HL-60/S4 (cell line): Measurements from ENCODE around the gene UGT1A6.
"Not testable (repeated sequence)": the region's sequence is repeated elsewhere in the genome, so short reads cannot be mapped to it uniquely, and the experiment has no call there.

Source experiments
- in situ Hi-C: fragments of 300-500 bp; cut with MboI; formaldehyde crosslinking; loops from 2 replicates; pipeline ENCODE4 v1.14.3; 2022; ENCODE audit warnings: low sequenced_read_pairs

Gene UGT1A6

DNA sequence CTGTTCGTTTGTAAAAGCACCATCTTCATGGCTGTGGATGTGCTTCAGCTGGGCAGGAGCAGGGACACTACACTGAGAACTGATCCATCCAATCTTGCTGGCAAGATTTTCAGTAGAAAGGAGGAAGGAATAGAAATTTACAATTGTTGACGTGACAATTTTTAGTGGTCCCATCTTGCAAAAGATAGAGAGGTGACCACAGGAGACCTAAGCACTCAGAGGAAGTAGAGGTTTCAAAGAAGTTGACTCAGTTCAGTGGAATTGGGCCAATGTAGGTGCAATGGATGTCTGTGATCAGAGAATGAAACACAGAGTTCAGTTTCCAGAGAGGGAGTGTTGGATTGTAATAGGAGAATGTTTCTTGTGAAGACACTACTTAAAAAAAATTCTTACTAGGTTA, 21.4 kb downstream of the UGT1A6 start:
- in situ Hi-C loops: no loop called here

DNA sequence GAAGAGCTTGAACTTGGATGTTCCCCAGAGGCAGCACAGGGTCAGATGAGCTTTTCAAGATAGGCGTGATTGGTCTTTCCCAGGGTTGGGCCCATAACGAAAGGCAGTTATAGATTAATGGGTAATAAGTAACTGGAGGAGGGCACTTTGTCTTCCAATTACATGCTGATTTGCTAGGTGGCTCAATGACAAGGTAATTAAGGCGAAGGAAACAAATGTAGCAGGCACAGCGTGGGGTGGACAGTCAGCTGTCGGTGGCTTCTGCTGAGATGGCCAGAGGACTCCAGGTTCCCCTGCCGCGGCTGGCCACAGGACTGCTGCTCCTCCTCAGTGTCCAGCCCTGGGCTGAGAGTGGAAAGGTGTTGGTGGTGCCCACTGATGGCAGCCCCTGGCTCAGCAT, 25.9 kb downstream of the UGT1A6 start, which contains the start of gene UGT1A4:
TSS of gene UGT1A4 (plus strand) at position 185 of the 400 bp plus-strand sequence. CDS start at position 270, 85 bp downstream.
- in situ Hi-C loops: no loop called here

DNA sequence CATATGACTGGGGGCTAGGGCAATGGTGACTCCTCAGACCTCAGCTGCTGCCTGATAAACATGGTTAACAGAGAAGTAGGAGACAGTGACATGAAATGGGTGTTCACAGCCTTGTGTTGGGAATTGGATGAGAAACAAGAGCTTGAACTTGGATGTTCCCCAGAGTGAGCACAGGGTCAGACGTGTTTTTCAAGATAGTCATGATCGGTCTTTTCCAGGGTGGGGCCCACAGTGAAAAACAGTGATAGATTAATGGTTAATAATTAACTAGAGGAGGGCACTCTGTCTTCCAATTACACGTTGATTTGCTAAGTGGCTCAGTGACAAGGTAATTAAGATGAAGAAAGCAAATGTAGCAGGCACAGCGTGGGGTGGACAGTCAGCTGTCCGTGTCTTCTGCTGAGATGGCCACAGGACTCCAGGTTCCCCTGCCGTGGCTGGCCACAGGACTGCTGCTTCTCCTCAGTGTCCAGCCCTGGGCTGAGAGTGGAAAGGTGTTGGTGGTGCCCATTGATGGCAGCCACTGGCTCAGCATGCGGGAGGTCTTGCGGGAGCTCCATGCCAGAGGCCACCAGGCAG, 36.1 kb downstream of the UGT1A6 start, which contains the start of gene UGT1A3:
TSS of gene UGT1A3 (plus strand) at position 320 of the 579 bp plus-strand sequence. CDS start at position 405, 85 bp downstream.
- in situ Hi-C loops: no loop called here

DNA sequence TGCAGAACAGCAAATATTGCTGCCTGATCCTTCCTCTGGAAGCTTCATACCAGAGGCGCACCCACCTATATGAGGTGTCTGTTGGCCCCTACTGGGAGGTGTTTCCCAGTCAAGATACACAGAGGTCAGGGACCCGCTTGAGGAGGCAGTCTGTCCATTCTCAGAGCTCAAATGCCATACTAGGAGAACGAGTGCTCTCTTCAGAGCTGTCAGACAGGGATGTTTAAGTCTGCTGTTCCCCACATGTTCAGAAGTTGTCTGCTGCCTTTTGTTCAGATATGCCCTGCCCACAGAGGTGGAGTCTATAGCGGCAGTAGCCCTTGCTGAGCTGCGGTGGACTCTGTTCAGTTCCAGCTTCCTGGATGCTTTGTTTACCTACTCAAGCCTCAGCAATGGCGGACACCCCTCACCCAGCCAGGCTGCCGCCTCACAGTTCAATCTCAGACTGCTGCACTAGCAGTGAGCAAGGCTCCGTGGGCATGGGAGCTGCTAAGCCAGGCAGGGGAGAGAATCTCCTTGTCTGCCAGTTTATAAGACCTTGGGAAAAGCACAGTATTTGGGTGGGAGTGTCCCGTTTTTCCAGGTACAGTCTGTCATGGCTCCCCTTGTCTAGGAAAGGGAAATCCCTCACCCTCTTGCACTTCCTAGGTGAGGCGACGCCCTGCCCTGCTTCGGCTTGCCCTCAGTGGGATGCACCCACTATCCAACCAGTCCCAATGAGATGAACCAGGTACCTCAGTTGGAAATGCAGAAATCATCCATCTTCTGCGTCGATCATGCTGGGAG, 44.4 kb downstream of the UGT1A6 start:
- in situ Hi-C loops: not testable (repeated sequence)

GRCh38 chr2:233740870-233741269, 48.2 kb downstream of the UGT1A6 start:
- in situ Hi-C loops: no loop called here

- in situ Hi-C loops: no loop called here
These were observed 51.0 kb downstream of the UGT1A6 start for GRCh38 chr2:233743464-233744259.

GRCh38 chr2:233745073-233745755, 52.5 kb downstream of the UGT1A6 start:
- in situ Hi-C loops: no loop called here

DNA sequence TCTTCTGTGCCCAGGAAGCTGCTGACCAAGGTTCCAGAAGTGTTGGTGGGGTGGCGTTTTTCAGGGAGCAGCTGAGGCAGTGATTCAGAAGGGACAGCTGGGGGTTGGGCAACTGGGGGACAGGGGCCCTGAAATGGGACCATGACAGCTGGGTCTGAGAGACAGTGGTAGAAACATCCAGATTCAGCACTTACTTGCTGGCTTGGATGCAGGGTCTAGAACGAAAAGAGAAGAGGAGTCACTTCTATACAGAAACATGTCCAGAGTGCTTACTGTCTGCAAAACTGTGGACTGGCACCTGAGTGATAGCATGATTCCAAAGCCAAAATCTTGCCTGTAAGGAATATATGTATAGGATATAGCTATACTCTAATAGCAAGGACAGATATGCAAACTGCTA, 53.1 kb downstream of the UGT1A6 start:
- in situ Hi-C loops: not testable (repeated sequence)

- in situ Hi-C loops: no loop called here
These were observed 54.0 kb downstream of the UGT1A6 start for GRCh38 chr2:233746475-233747282.

- in situ Hi-C loops: no loop called here
These were observed 54.5 kb downstream of the UGT1A6 start for GRCh38 chr2:233747283-233747544.

- in situ Hi-C loops: not testable (repeated sequence)
These were observed 58.0 kb downstream of the UGT1A6 start for GRCh38 chr2:233750689-233751088.

GRCh38 chr2:233751212-233752009, 58.7 kb downstream of the UGT1A6 start:
- in situ Hi-C loops: not testable (repeated sequence)

DNA sequence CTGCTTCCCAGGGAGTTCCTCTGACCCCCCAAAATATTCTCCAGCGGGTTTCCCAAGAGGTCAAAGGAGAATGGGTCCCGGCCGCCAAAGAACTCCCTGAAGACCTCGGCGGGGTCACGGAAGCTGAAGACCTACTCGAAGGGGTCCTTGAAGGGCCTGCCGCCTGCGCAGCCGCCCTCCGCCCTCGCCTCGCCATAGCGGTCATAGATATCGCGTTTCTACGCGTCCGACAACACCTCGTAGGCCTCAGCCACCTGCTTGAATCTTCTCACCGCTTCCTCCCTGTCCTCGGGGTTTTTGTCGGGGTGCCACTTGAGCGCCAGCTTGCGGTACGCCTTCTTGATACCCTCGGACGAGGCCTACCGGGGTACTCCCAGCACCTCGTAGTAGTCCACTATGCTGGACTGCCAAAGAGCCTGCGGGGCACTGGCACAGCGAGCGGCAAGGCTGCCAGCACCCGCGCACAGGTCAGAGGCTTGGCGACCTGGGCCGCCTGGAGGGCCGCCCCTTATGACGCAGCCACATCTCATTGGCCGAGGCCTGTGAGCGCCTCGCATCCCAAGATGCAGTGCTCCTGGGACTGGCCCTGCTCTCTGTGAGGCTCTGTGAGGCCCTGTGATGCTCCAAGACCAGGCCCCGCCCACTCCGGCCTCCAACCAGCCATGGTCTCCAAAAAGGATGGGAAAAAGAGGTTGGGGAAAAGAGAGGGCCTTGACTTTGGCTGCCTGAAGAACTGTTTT, 62.4 kb downstream of the UGT1A6 start:
- in situ Hi-C loops: no loop called here

GRCh38 chr2:233756429-233757081, 63.9 kb downstream of the UGT1A6 start:
- in situ Hi-C loops: no loop called here

- in situ Hi-C loops: no loop called here
These were observed 65.5 kb downstream of the UGT1A6 start for GRCh38 chr2:233758141-233758540.

GRCh38 chr2:233758849-233759248, 66.2 kb downstream of the UGT1A6 start:
- in situ Hi-C loops: no loop called here

GRCh38 chr2:233760043-233760442, 67.4 kb downstream of the UGT1A6 start, which contains the start of gene UGT1A1:
Gene UGT1A1, plus strand, starts transcription at chr2:233760270. Its CDS starts 18 bp downstream, at chr2:233760288.
- in situ Hi-C loops: no loop called here
